OCI-M1 (cell line): ENCODE data around the gene PDE10A.

Experiments
- DNase-seq: peaks from one replicate; lab custom pipeline; 2025; lab: John Stamatoyannopoulos, UW

The PDE10A gene

GRCh38 chr6:165655191-165655590 lies 7.8 kb downstream of the PDE10A start:
- DNase-seq, result no peak

GRCh38 chr6:165654144-165654543 lies 8.9 kb downstream of the PDE10A start:
- DNase-seq, result no peak

GRCh38 chr6:165653607-165654006 lies 9.4 kb downstream of the PDE10A start:
- DNase-seq, result no peak

- no peak for DNase-seq
Observed at GRCh38 chr6:165653196-165653595, 9.8 kb downstream of the PDE10A start.

GRCh38 chr6:165652766-165653165 lies 10.3 kb downstream of the PDE10A start:
- DNase-seq, result no peak

GRCh38 chr6:165649166-165650137 lies 13.6 kb downstream of the PDE10A start:
- DNase-seq, result no peak

GRCh38 chr6:165647041-165647440 lies 16.0 kb downstream of the PDE10A start:
- DNase-seq, result no peak

- DNase-seq, result no peak
Observed at GRCh38 chr6:165645919-165646318, 17.1 kb downstream of the PDE10A start.

- no peak for DNase-seq
Observed at GRCh38 chr6:165644586-165645266, 18.3 kb downstream of the PDE10A start.

- no peak for DNase-seq
Observed at GRCh38 chr6:165643015-165643414, 20.0 kb downstream of the PDE10A start.

- DNase-seq, result no peak
Observed at GRCh38 chr6:165641672-165642156, 21.3 kb downstream of the PDE10A start.

GRCh38 chr6:165640806-165641205 lies 22.2 kb downstream of the PDE10A start:
- no peak for DNase-seq

- DNase-seq, result no peak
Observed at GRCh38 chr6:165638530-165638929, 24.5 kb downstream of the PDE10A start.

- no peak for DNase-seq
Observed at GRCh38 chr6:165637586-165637985, 25.5 kb downstream of the PDE10A start.

- no peak for DNase-seq
Observed at GRCh38 chr6:165636402-165637048, 26.5 kb downstream of the PDE10A start.

- no peak for DNase-seq
Observed at GRCh38 chr6:165635965-165636364, 27.1 kb downstream of the PDE10A start.

GRCh38 chr6:165634101-165634880 lies 28.8 kb downstream of the PDE10A start:
- DNase-seq, result no peak

- no peak for DNase-seq
Observed at GRCh38 chr6:165632194-165632593, 30.8 kb downstream of the PDE10A start.

GRCh38 chr6:165630544-165630953 lies 32.5 kb downstream of the PDE10A start:
- no peak for DNase-seq

- DNase-seq, result no peak
Observed at GRCh38 chr6:165628955-165629354, 34.1 kb downstream of the PDE10A start.

GRCh38 chr6:165627366-165627765 lies 35.7 kb downstream of the PDE10A start:
- DNase-seq, result no peak

- no peak for DNase-seq
Observed at GRCh38 chr6:165626711-165627110, 36.3 kb downstream of the PDE10A start.
